ENCODE results near the gene ADAP1.
A peak's percentile ranks its signal among the peaks of the same experiment; 100 is the strongest.

The ADAP1 gene

DNA sequence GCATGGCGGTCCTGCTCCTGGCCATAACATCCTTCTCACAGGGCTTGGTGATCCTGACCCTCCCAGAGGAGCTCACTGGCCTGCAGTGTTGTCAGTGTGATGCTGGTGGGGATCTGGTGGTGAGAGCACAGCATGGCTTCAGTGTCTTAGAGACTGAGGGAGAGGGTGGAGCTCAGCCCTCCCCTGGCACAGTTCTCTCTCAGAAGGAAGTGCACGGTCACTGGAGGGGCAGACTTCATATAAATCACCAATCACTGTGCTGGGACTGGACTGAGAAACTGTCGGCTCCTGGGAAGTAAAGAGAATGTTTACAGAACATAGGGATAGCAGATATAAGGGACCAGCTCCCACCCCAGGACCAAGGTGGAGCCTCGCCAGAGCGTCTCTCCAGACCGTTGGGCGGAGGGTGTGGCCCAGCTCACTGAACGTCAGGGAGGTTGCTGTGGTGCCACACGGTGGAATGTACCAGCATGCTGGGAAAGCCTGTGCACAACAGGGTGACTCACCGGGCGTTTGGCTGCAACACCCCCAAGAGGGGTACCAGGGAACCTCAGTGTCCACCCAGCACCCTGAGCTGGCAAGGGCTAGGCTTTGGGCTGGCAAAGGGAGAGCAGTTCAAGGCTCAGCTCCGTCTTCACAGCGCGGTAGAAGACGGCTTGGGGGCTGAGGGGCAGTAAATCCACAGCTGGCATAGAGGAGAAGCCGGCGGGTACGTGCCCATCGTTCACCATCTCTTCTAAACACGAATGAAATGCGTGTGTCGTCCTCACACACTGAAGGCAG is 86.9 kb downstream of the ADAP1 start:
- TF ChIP-seq CTCF (conservative IDR thresholded peaks at IDR 0.05; ENCODE audit: low read length): no peak; the same call in 1 of the 2 replicates
- no peak overlapping the region for H3K4me3 ChIP-seq (ENCODE audit: low read length)
- peak; percentile 83 for DNase-seq (ENCODE audit: low read depth)

DNA sequence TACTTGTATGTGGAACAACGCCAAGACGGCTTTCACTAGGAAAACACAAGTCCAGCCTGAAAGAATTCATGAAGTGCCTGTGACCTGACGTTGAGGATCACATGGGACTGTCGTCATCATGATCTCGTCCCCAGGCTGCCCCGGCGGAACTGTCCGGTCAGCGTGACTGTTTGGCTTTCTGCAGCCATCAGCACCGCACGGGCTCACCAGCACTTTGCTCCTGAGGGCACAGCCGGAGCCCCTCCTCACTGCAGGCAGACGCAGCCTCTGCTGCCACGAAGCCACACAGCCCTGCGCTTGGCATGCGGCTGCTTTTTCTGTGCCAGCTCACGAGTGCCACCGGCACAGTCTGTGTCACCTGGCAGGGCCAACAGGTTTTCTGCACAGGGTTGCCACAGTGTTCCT is 87.5 kb downstream of the ADAP1 start:
- TF ChIP-seq CTCF (conservative IDR thresholded peaks at IDR 0.05; ENCODE audit: low read length): no peak
- H3K4me3 ChIP-seq (ENCODE audit: low read length): no peak overlapping the region
- DNase-seq (ENCODE audit: low read depth): peak; percentile 86

DNA sequence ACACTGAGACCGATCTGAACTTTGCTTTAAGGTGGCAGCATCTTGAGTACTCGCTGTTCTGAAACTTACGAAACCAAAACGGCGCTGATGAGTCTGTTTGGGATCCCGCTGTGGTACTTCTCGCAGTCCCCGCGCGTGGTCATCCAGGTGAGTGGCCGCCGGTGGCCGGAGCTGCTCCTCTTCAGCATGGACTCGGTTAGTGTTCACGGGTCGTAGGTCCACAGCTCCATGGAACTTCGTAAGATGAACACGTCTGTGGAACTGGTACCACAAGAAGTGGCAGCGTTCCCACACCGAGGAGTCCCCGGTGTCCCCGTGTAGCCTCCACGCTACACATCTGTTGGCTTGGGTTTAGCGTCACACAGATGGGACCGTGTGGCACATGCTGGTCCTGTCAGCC is 88.6 kb downstream of the ADAP1 start:
- DNase-seq (ENCODE audit: low read depth): no peak
- TF ChIP-seq CTCF (conservative IDR thresholded peaks at IDR 0.05; ENCODE audit: low read length): no peak
- H3K4me3 ChIP-seq (ENCODE audit: low read length): no peak overlapping the region

GRCh38 chr7:863106-863505 is 91.4 kb downstream of the ADAP1 start:
- H3K4me3 ChIP-seq (ENCODE audit: low read length): no peak overlapping the region
- no peak for TF ChIP-seq CTCF (conservative IDR thresholded peaks at IDR 0.05; ENCODE audit: low read length)
- no peak for DNase-seq (ENCODE audit: low read depth)

DNA sequence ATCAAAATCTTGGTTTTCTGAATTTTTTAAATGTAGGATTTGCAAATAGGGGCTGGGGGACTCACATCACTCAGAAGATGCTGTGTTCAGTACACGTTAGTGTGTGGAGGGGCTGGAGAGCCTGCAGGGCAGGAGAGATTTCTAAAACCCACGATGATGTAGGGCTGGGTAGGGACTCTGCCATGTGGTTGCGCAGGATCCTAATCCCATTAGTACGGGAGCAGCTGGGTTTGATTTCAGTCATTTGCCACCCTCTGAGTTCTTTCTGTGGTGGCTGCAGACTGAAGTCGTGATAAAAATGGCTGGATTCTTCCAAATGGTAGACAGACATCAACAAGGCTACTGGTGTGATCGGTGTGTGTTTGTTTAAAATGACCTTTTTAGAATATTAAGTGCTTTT is 92.3 kb downstream of the ADAP1 start:
- no peak for TF ChIP-seq CTCF (conservative IDR thresholded peaks at IDR 0.05; ENCODE audit: low read length)
- DNase-seq (ENCODE audit: low read depth): no peak
- no peak overlapping the region for H3K4me3 ChIP-seq (ENCODE audit: low read length)

- no peak overlapping the region for H3K4me3 ChIP-seq (ENCODE audit: low read length)
- TF ChIP-seq CTCF (conservative IDR thresholded peaks at IDR 0.05; ENCODE audit: low read length): no peak
- no peak for DNase-seq (ENCODE audit: low read depth)
These were observed 93.3 kb downstream of the ADAP1 start for GRCh38 chr7:861222-861621.

GRCh38 chr7:860149-860548 is 94.3 kb downstream of the ADAP1 start:
- no peak for TF ChIP-seq CTCF (conservative IDR thresholded peaks at IDR 0.05; ENCODE audit: low read length)
- no peak overlapping the region for H3K4me3 ChIP-seq (ENCODE audit: low read length)
- no peak for DNase-seq (ENCODE audit: low read depth)
